ENCODE results near the gene ZBTB5.

DNA sequence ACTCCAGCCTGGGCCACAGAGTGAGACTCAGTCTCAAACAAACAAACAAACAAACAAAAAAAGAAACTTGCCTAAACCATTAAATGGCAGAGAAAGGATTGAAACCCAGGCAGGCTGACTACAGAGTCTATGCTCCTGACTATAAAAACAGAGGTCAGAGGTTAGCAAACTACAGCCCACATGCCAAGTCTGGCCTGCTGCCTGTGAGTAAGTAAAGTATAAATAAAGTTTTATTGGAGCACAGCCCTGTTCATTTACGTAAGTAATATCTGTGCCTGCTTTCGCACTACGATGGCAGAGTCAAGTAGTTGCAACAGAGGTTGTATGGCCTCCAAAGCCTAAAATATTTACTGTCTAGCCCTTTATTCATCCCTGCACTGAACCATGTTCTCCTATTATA lies 32.1 kb upstream of the ZBTB5 start:
- TF ChIP-seq POLR2A (IDR thresholded peaks at IDR 0.05): no peak
- TF ChIP-seq, protein P1, sequence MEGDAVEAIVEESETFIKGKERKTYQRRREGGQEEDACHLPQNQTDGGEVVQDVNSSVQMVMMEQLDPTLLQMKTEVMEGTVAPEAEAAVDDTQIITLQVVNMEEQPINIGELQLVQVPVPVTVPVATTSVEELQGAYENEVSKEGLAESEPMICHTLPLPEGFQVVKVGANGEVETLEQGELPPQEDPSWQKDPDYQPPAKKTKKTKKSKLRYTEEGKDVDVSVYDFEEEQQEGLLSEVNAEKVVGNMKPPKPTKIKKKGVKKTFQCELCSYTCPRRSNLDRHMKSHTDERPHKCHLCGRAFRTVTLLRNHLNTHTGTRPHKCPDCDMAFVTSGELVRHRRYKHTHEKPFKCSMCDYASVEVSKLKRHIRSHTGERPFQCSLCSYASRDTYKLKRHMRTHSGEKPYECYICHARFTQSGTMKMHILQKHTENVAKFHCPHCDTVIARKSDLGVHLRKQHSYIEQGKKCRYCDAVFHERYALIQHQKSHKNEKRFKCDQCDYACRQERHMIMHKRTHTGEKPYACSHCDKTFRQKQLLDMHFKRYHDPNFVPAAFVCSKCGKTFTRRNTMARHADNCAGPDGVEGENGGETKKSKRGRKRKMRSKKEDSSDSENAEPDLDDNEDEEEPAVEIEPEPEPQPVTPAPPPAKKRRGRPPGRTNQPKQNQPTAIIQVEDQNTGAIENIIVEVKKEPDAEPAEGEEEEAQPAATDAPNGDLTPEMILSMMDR (IDR thresholded peaks at IDR 0.05): no peak
